ENCODE measurements around the gene FOXP3.

Gene FOXP3

GRCh38 chrX:49204017-49204416, 60.5 kb downstream of the FOXP3 start:
- no peak for TF ChIP-seq CTCF (IDR thresholded peaks at IDR 0.05; ENCODE audit: insufficient read depth, low read depth, low read length, missing control alignments)

GRCh38 chrX:49203536-49203935, 61.0 kb downstream of the FOXP3 start:
- no peak for TF ChIP-seq CTCF (IDR thresholded peaks at IDR 0.05; ENCODE audit: insufficient read depth, low read depth, low read length, missing control alignments)
- H3K4me3 ChIP-seq (ENCODE audit: low read length) = no peak overlapping the region
- DNase-seq (ENCODE audit: low read depth) = no peak

More at GRCh38 chrX:49204017-49204416, 60.5 kb downstream of the FOXP3 start:
- DNase-seq (ENCODE audit: low read depth) = no peak
- no peak overlapping the region for H3K4me3 ChIP-seq (ENCODE audit: low read length)

GRCh38 chrX:49202022-49202421, 62.5 kb downstream of the FOXP3 start:
- no peak for TF ChIP-seq CTCF (IDR thresholded peaks at IDR 0.05; ENCODE audit: insufficient read depth, low read depth, low read length, missing control alignments)
- no peak for DNase-seq (ENCODE audit: low read depth)
- no peak overlapping the region for H3K4me3 ChIP-seq (ENCODE audit: low read length)
